IMR-90 (cell line): ENCODE measurements around the gene GRB10.

ENCODE experiments used
- CEBPB ChIP-seq: IDR thresholded peaks from 2 replicates; pipeline ENCODE4 v1.6.1; 2012; ENCODE audit warnings: low read depth, low read length, improper control_type of control experiment
- FOS ChIP-seq: fragments of 150-350 bp; IDR thresholded peaks from 2 replicates; pipeline ENCODE4 v1.6.1; 2016; ENCODE audit warnings: low read depth, low read length
- MAFK ChIP-seq: IDR thresholded peaks from 2 replicates; pipeline ENCODE4 v1.6.1; 2012; ENCODE audit warnings: low read depth, low read length, improper control_type of control experiment
- MXI1 ChIP-seq: IDR thresholded peaks from 2 replicates; pipeline ENCODE4 v1.6.1; 2012; ENCODE audit warnings: low read depth, mild to moderate bottlenecking, low read length, moderate library complexity, borderline replicate concordance
- NFE2L2 ChIP-seq: fragments of 150-350 bp; IDR thresholded peaks from 2 replicates; pipeline ENCODE4 v1.6.1; 2016; ENCODE audit warnings: low read depth, mild to moderate bottlenecking, low read length
- POLR2A ChIP-seq: IDR thresholded peaks from 2 replicates; pipeline ENCODE4 v1.6.1; 2012; ENCODE audit warnings: mild to moderate bottlenecking, low read depth, low read length
- RAD21 ChIP-seq: IDR thresholded peaks from 2 replicates; pipeline ENCODE4 v1.6.1; 2012; ENCODE audit warnings: low read length, improper control_type of control experiment
- RCOR1 ChIP-seq: IDR thresholded peaks from 2 replicates; pipeline ENCODE4 v1.6.1; 2012; ENCODE audit warnings: mild to moderate bottlenecking, low read length, improper control_type of control experiment; ENCODE audit not compliant: insufficient replicate concordance
- RFX5 ChIP-seq: IDR thresholded peaks from 2 replicates; pipeline ENCODE4 v1.8.0; 2012; ENCODE audit warnings: low read depth, mild to moderate bottlenecking, low read length, moderate library complexity
- SMC3 ChIP-seq: fragments of 150-350 bp; IDR thresholded peaks from 2 replicates; pipeline ENCODE4 v1.6.1; 2016; ENCODE audit warnings: low read depth, mild to moderate bottlenecking, antibody characterized with exemption, low read length, moderate library complexity
- TF ChIP-seq, protein P1 (sequence below): conservative IDR thresholded peaks from 2 replicates; pipeline ENCODE4 v1.5.1; 2012; ENCODE audit warnings: mild to moderate bottlenecking, low read depth, low read length, improper control_type of control experiment
- TF ChIP-seq, protein P2 (sequence below): fragments of 150-350 bp; IDR thresholded peaks from 2 replicates; pipeline ENCODE4 v1.6.1; 2017; ENCODE audit warnings: mild to moderate bottlenecking, antibody characterized with exemption, low read length, low read depth
- TF ChIP-seq, protein P3 (sequence below): fragments of 150-350 bp; IDR thresholded peaks from 2 replicates; pipeline ENCODE4 v1.6.1; 2016; ENCODE audit warnings: low read depth, mild to moderate bottlenecking, low read length, moderate library complexity, borderline replicate concordance

- TF ChIP-seq POLR2A (no peak), MXI1 (no peak), MAFK (no peak), RCOR1 (no peak), NFE2L2 (no peak), RAD21 (no peak), SMC3 (no peak), RFX5 (no peak), CEBPB (no peak), FOS (no peak)
- TF ChIP-seq, protein P1, sequence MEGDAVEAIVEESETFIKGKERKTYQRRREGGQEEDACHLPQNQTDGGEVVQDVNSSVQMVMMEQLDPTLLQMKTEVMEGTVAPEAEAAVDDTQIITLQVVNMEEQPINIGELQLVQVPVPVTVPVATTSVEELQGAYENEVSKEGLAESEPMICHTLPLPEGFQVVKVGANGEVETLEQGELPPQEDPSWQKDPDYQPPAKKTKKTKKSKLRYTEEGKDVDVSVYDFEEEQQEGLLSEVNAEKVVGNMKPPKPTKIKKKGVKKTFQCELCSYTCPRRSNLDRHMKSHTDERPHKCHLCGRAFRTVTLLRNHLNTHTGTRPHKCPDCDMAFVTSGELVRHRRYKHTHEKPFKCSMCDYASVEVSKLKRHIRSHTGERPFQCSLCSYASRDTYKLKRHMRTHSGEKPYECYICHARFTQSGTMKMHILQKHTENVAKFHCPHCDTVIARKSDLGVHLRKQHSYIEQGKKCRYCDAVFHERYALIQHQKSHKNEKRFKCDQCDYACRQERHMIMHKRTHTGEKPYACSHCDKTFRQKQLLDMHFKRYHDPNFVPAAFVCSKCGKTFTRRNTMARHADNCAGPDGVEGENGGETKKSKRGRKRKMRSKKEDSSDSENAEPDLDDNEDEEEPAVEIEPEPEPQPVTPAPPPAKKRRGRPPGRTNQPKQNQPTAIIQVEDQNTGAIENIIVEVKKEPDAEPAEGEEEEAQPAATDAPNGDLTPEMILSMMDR = no peak
- TF ChIP-seq, protein P2, sequence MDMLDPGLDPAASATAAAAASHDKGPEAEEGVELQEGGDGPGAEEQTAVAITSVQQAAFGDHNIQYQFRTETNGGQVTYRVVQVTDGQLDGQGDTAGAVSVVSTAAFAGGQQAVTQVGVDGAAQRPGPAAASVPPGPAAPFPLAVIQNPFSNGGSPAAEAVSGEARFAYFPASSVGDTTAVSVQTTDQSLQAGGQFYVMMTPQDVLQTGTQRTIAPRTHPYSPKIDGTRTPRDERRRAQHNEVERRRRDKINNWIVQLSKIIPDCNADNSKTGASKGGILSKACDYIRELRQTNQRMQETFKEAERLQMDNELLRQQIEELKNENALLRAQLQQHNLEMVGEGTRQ = no peak
- TF ChIP-seq, protein P3, sequence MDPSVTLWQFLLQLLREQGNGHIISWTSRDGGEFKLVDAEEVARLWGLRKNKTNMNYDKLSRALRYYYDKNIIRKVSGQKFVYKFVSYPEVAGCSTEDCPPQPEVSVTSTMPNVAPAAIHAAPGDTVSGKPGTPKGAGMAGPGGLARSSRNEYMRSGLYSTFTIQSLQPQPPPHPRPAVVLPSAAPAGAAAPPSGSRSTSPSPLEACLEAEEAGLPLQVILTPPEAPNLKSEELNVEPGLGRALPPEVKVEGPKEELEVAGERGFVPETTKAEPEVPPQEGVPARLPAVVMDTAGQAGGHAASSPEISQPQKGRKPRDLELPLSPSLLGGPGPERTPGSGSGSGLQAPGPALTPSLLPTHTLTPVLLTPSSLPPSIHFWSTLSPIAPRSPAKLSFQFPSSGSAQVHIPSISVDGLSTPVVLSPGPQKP = no peak
Observed at GRCh38 chr7:50774319-50774718, 8.4 kb downstream of the GRB10 start.
